CD4-positive, alpha-beta T cell treated with Interleukin-6 for 4 hours (primary cell): ENCODE results near the gene NPDC1.
A peak's percentile ranks its signal among the peaks of the same experiment; 100 is the strongest.
"Not testable (repeated sequence)": the region's sequence is repeated elsewhere in the genome, so short reads cannot be mapped to it uniquely, and the experiment has no call there.

ENCODE experiments used
- DNase-seq: peaks from one replicate; pipeline ENCODE4 v3.0.0-alpha.2; 2020; ENCODE audit warnings: mixed read lengths

NPDC1 gene

GRCh38 chr9:137009217-137009616, 36.8 kb downstream of the NPDC1 start:
- DNase-seq = no peak

GRCh38 chr9:137008312-137008711, 37.7 kb downstream of the NPDC1 start:
- no peak for DNase-seq

DNA sequence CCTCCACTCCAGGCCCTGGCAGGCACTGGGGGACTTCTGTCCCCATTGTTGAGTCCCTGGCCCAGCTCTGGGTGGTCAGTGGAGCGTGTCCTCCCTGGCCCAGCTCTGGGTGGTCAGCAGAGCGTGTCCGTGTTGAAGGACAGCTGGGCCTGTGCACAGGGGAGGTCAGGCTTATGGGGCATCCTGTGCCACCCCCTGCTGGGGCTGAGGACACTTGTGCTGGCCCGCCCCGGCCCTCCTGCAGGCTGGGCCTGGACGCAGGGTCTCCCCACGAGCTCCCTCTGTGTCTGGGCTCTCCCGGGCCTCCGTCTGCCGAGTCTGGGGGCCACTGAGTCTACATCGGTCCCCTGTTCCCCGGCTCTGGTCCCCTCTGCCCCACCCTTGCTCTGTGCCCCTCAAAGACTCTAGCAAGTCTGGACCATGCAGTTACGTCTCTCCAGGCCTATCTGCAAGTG, 38.1 kb downstream of the NPDC1 start:
- DNase-seq = no peak

GRCh38 chr9:137007108-137007815, 38.7 kb downstream of the NPDC1 start:
- no peak for DNase-seq

GRCh38 chr9:137006116-137007003, 39.6 kb downstream of the NPDC1 start:
- no peak for DNase-seq

GRCh38 chr9:137004285-137004684, 41.7 kb downstream of the NPDC1 start:
- not testable (repeated sequence) for DNase-seq

DNA sequence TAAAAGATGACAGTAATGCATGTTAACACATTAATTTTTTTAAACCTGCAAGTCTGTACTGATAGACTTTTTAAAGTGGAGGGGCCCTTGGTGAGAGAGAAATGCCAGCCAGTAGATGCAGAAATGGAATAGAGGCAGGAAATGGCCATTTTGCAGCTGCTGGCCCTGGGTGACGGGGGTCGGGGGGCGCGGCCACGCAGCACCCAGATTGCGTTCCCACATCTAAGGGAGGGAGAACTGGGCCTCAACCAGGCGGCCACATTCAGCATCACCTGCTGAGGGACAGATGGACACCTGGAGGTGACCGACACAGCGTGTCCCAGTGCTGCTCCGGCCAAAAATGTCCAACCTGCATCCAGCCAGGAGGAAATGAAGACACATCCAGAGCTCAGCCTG, 43.3 kb downstream of the NPDC1 start:
- no peak for DNase-seq

DNA sequence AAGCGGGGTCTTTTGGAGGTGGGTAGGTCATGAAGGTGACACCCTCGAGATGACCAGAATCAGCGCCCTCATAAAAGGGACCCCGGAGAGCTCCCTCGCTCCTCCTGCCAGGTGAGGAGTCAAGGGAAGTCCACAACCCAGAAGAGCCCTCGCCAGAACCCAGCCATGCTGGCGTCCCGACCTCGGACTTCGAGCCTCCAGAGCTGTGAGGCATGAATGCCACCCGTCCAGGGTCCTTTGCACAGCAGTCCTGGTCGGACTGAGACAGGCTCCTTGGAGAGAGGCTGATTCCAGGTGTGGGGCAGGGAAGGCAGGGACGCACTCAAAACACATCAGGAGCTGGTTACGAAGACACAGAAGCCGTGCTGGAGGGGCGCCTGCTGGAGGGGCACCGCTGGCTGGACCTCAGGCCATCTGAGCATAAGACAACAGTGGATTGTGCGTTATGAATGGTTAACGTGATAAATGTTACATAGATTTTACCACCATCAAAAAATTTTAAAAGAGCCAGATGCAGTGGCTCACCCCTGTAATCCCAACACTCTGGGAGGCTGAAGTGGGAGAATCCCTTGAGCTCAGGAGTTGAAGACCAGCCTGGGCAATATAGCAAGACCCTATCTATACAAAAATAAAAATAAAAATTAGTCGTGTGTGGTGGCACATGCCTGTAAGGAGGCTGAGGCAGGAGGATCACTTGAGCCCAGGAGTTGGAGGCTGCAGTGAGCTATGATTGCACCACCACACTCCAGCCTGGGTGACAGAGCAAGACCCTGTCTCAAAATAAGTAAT, 43.9 kb downstream of the NPDC1 start:
- DNase-seq = no peak

DNA sequence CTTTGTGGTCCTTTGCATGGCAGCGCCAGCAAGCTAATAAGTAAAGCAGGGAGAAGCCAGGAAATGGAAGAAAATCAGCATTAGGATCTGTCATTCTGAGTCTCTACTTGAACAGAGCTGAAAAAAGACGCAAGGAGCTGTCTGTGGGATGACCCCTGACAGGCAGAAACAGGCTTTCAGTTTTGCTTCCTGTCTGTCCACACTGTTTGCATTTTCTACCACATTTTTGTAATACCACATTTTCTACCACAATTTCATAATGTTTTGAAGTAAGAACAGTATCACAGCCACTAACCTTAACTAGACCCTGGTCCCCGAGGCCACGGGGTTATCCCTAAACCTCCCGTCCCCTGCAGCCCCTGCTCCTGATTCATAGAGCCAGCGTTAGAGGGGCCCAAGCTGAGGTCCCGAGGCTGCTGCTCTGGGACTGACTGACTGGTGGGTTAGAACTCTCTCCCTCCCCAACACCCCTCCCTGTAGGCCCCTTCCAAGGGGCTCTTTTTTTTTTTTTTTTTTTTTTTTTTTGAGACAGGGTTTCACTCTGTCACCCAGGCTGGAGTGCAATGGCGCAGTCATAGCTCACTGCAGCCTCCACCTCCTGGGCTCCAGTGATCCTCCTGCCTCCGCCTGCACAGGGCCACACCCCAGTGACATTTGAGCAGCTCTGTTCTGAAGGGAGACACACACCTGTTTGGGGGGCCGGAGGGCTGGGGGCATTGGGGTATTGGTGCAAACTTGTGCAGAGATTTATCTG, 45.6 kb downstream of the NPDC1 start:
- no peak for DNase-seq

- peak; percentile 50 for DNase-seq
Measured at GRCh38 chr9:136997830-136998234, 48.1 kb downstream of the NPDC1 start.

- no peak for DNase-seq
Measured at GRCh38 chr9:136997371-136997770, 48.6 kb downstream of the NPDC1 start.

- peak; percentile 67 for DNase-seq
Measured at GRCh38 chr9:136996361-136997292, 49.4 kb downstream of the NPDC1 start, which contains the start of gene CLIC3. Gene CLIC3 (minus strand): TSS chr9:136996568. CDS start chr9:136996543, 25 bp downstream.

DNA sequence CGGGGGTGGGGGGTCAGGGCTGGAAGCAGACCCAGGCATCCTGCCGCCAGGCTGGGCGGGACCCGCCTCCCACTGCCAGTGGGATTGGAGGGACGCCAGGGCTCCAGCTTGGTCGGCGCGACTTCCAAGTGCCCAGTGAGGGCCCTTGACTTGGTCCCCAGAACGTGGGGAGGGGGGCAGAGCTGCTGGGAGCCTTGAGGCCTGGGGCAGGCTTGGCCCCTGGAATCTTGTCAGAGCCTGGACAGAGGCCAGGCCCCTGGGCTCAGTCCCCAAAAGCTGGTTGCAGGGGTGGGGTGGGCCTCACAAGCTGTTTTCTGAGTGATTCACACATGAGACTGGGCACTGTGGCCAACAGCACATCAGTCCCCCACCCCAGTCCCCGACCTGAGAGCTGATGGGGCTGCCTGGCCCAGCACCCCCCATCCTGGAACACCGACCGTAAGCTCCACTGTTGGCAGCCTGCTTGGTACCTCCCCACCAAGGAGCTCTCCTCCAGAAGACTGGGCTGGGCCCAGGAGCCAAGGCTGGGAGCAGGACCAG, 50.1 kb downstream of the NPDC1 start:
- DNase-seq = no peak

DNA sequence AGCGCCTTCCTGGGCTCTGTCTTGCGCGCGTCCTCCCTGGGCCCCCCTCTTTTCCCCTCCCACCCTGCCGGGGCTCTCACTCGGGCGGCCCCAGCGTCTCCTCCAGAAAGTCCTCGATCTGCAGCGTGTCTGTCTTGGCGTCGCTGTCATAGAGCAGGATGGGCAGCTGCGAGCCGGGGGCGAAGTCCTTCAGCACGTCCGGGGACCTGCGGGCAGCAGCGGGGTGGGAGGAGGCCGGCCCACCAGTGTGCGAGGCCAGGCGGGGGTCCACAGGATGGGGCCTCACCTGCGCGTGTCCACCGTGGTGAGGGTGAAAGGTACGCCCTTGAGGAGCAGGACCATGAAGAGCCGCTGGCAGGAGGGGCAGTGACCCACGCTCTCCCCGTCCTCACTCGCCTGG, 50.6 kb downstream of the NPDC1 start:
- DNase-seq = no peak

DNA sequence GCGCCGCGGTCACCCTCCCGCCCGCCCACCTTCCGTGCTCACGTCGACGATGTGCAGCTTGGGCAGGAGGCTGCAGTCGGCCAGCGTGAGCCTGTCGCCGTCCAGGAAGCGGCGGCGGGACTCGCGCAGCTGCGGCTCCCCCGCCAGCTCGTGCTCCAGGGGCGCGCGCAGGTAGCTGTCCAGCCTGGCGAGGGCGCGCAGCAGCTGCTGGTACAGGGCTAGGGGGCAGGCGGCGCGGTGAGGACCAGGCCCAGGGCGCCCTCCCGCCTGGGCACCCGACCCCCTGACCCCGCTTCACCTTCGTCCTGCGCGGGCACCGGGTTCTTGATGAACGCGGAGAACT, 51.1 kb downstream of the NPDC1 start:
- DNase-seq = no peak

- no peak for DNase-seq
Measured at GRCh38 chr9:136994180-136994887, 51.6 kb downstream of the NPDC1 start.

DNA sequence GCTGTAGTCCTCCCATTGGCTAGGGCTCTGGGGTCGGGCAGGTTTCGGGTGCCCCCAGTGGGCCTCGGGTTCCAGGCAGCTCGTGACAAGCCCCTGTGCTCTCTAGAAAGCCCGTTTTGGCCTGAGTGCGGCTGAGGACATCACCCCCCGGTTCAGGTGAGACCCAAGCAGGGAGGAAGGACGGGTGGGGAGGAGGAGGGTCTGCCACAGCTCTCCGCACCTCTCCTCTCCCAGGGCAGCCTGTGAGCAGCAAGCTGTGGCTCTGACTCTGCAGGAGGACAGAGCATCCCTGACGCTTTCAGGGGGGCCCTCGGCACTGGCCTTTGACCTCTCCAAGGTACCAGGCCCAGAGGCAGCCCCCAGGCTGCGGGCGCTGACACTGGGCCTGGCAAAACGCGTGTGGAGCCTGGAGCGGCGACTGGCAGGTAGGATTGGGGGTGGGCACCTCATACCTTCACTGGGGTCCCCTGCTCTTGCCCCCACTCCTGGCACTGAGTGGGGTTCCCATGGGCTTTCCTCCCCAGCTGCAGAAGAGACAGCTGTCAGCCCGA, 53.1 kb downstream of the NPDC1 start:
- DNase-seq = no peak

DNA sequence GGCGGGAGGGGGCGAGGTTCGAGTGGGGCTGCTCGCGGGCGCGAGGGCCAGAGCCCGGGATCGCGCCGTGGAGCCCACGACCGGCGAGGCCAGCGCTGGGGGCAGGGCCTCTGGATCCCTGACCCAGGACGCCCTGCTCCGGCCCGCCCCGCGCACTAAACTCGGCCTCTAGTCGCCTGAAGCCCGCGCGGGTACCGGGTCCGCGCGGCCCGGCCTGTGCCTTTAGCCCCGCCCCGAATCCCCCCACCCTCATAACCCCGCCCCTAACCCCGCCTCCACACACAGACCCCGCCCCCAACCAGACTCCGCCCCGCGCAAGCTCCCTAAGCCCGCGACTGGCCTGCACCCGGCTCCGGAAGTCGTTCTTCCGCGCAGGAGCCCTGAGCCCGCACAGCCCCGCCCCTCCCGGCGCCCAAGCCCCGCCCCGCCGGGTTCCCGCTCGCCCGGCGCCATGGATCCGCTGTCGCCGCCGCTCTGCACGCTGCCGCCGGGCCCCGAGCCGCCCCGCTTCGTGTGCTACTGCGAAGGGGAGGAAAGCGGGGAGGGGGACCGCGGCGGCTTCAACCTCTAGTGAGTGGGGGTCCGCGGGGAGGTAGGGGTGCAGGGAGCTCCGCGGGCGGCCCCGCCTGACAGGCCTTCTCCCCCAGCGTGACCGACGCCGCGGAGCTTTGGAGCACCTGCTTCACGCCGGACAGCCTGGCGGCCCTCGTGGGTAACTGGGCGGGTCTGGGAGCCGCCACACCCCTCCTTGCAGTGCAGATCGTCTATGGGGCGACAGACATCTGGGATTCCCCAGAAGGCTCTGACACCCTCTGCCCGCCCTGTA, 53.8 kb downstream of the NPDC1 start, which contains the start of gene PAXX:
Gene PAXX, plus strand, starts transcription at position 430 of the 826 bp plus-strand sequence. Its CDS starts 22 bp downstream, at position 452.
- DNase-seq = peak; percentile 96
